ENCODE results near the gene POLDIP3. TPM values are rescaled to one million over a fixed set of nuclear protein-coding genes. Genes with fewer than 3 reads are reported as not detected.
A peak's percentile ranks its signal among the peaks of the same experiment; 100 is the strongest.
"Not testable (repeated sequence)": the region's sequence is repeated elsewhere in the genome, so short reads cannot be mapped to it uniquely, and the experiment has no call there.

POLDIP3 gene
- total RNA-seq, 2 donors from 2014 or later: 70.0 to 72.4 TPM

GRCh38 chr22:42575996-42576574 lies 38.6 kb downstream of the POLDIP3 start:
- not testable (repeated sequence) for H3K4me1 Mint-ChIP-seq; H3K4me3 Mint-ChIP-seq; H3K9me3 Mint-ChIP-seq; H3K27me3 Mint-ChIP-seq; H3K27ac Mint-ChIP-seq; ATAC-seq (replicated peaks)
- peaks cover 74% of the 10 kb centered on the region for H3K36me3 Mint-ChIP-seq (ENCODE audit: low read depth)

- not testable (repeated sequence) for H3K27ac Mint-ChIP-seq; H3K9me3 Mint-ChIP-seq; H3K4me3 Mint-ChIP-seq; H3K27me3 Mint-ChIP-seq; H3K4me1 Mint-ChIP-seq; ATAC-seq (replicated peaks)
- H3K36me3 Mint-ChIP-seq (ENCODE audit: low read depth): peaks cover 64% of the 10 kb centered on the region
These were observed 40.2 kb downstream of the POLDIP3 start for GRCh38 chr22:42574468-42574867.

GRCh38 chr22:42574046-42574445 lies 40.6 kb downstream of the POLDIP3 start:
- H3K27ac Mint-ChIP-seq; H3K27me3 Mint-ChIP-seq; H3K4me3 Mint-ChIP-seq; H3K4me1 Mint-ChIP-seq; ATAC-seq (replicated peaks); H3K9me3 Mint-ChIP-seq: not testable (repeated sequence)
- H3K36me3 Mint-ChIP-seq (ENCODE audit: low read depth): peaks cover 59% of the 10 kb centered on the region

GRCh38 chr22:42571068-42571467 lies 43.6 kb downstream of the POLDIP3 start:
- H3K27me3 Mint-ChIP-seq; ATAC-seq (replicated peaks); H3K27ac Mint-ChIP-seq: not testable (repeated sequence)

GRCh38 chr22:42570580-42570979 lies 44.1 kb downstream of the POLDIP3 start:
- H3K36me3 Mint-ChIP-seq (ENCODE audit: low read depth): peaks cover 38% of the 10 kb centered on the region
- H3K4me3 Mint-ChIP-seq; ATAC-seq (replicated peaks); H3K9me3 Mint-ChIP-seq; H3K27ac Mint-ChIP-seq; H3K4me1 Mint-ChIP-seq; H3K27me3 Mint-ChIP-seq: not testable (repeated sequence)

More at GRCh38 chr22:42571068-42571467, 43.6 kb downstream of the POLDIP3 start:
- not testable (repeated sequence) for H3K4me1 Mint-ChIP-seq, H3K4me3 Mint-ChIP-seq, H3K9me3 Mint-ChIP-seq
- peaks cover 38% of the 10 kb centered on the region for H3K36me3 Mint-ChIP-seq (ENCODE audit: low read depth)

- H3K4me1 Mint-ChIP-seq; H3K4me3 Mint-ChIP-seq; H3K9me3 Mint-ChIP-seq; ATAC-seq (replicated peaks); H3K27ac Mint-ChIP-seq; H3K27me3 Mint-ChIP-seq: not testable (repeated sequence)
- H3K36me3 Mint-ChIP-seq (ENCODE audit: low read depth): peaks cover 21% of the 10 kb centered on the region
These were observed 46.7 kb downstream of the POLDIP3 start for GRCh38 chr22:42567950-42568349.

- H3K36me3 Mint-ChIP-seq (ENCODE audit: low read depth): peaks cover 1% of the 10 kb centered on the region
- H3K27ac Mint-ChIP-seq: no peak overlapping the region
- H3K4me1 Mint-ChIP-seq: no peaks in the 10 kb centered on the region
- no peaks in the 10 kb centered on the region for H3K9me3 Mint-ChIP-seq
- ATAC-seq (replicated peaks): no peak
- no peak overlapping the region for H3K4me3 Mint-ChIP-seq
- no peaks in the 10 kb centered on the region for H3K27me3 Mint-ChIP-seq
These were observed 48.7 kb downstream of the POLDIP3 start for GRCh38 chr22:42565956-42566355.

- Mint-ChIP-seq H3K9me3 (no peaks in the 10 kb centered on the region), H3K36me3 (ENCODE audit: low read depth) (no peaks in the 10 kb centered on the region), H3K4me3 (no peak overlapping the region), H3K4me1 (no peaks in the 10 kb centered on the region), H3K27me3 (no peaks in the 10 kb centered on the region), H3K27ac (no peak overlapping the region)
- no peak for ATAC-seq (replicated peaks)
These were observed 50.0 kb downstream of the POLDIP3 start for GRCh38 chr22:42564699-42565098.

- not testable (repeated sequence) for H3K4me1 Mint-ChIP-seq; H3K9me3 Mint-ChIP-seq; H3K36me3 Mint-ChIP-seq (ENCODE audit: low read depth); ATAC-seq (replicated peaks); H3K4me3 Mint-ChIP-seq; H3K27ac Mint-ChIP-seq; H3K27me3 Mint-ChIP-seq
These were observed 50.7 kb downstream of the POLDIP3 start for GRCh38 chr22:42563943-42564342.

- no peaks in the 10 kb centered on the region for H3K9me3 Mint-ChIP-seq
- no peaks in the 10 kb centered on the region for H3K36me3 Mint-ChIP-seq (ENCODE audit: low read depth)
- H3K27ac Mint-ChIP-seq: no peak overlapping the region
- no peak for ATAC-seq (replicated peaks)
- H3K27me3 Mint-ChIP-seq: no peaks in the 10 kb centered on the region
- no peak overlapping the region for H3K4me3 Mint-ChIP-seq
- H3K4me1 Mint-ChIP-seq: no peaks in the 10 kb centered on the region
These were observed 52.0 kb downstream of the POLDIP3 start for GRCh38 chr22:42562684-42563083.

- Mint-ChIP-seq H3K4me3 (no peak overlapping the region), H3K9me3 (no peaks in the 10 kb centered on the region), H3K27ac (peak overlapping the region; percentile 48), H3K4me1 (no peaks in the 10 kb centered on the region), H3K36me3 (ENCODE audit: low read depth) (no peaks in the 10 kb centered on the region), H3K27me3 (no peaks in the 10 kb centered on the region)
- no peak for ATAC-seq (replicated peaks)
These were observed 52.4 kb downstream of the POLDIP3 start for GRCh38 chr22:42562279-42562678.

- Mint-ChIP-seq H3K4me3 (no peak overlapping the region), H3K4me1 (no peaks in the 10 kb centered on the region), H3K27me3 (no peaks in the 10 kb centered on the region), H3K36me3 (ENCODE audit: low read depth) (no peaks in the 10 kb centered on the region), H3K27ac (no peak overlapping the region), H3K9me3 (no peaks in the 10 kb centered on the region)
- no peak for ATAC-seq (replicated peaks)
These were observed 52.8 kb downstream of the POLDIP3 start for GRCh38 chr22:42561856-42562255.

- Mint-ChIP-seq H3K36me3 (ENCODE audit: low read depth) (no peaks in the 10 kb centered on the region), H3K9me3 (no peaks in the 10 kb centered on the region), H3K4me1 (no peaks in the 10 kb centered on the region), H3K27me3 (no peaks in the 10 kb centered on the region), H3K4me3 (no peak overlapping the region), H3K27ac (peak overlapping the region; percentile 7)
- ATAC-seq (replicated peaks): no peak
These were observed 53.9 kb downstream of the POLDIP3 start for GRCh38 chr22:42560781-42561180.

- Mint-ChIP-seq H3K36me3 (ENCODE audit: low read depth) (no peaks in the 10 kb centered on the region), H3K4me3 (no peak overlapping the region), H3K9me3 (no peaks in the 10 kb centered on the region), H3K27ac (no peak overlapping the region), H3K4me1 (no peaks in the 10 kb centered on the region), H3K27me3 (no peaks in the 10 kb centered on the region)
- ATAC-seq (replicated peaks): no peak
These were observed 54.3 kb downstream of the POLDIP3 start for GRCh38 chr22:42560381-42560780.

GRCh38 chr22:42553475-42554361 lies 61.0 kb downstream of the POLDIP3 start, which contains the start of gene SERHL2:
SERHL2 (plus strand) TSS chr22:42553956; CDS start chr22:42554021, 65 bp downstream.
- peak; percentile 96 for ATAC-seq (replicated peaks)
- peak within 1 kb of the TSS; percentile 52 for H3K27ac Mint-ChIP-seq
- no peaks in the 10 kb centered on the region for H3K27me3 Mint-ChIP-seq
- peak within 1 kb of the TSS; percentile 65 for H3K4me3 Mint-ChIP-seq
- H3K36me3 Mint-ChIP-seq (ENCODE audit: low read depth): no peaks in the 10 kb centered on the region
- H3K4me1 Mint-ChIP-seq: no peaks in the 10 kb centered on the region
- no peaks in the 10 kb centered on the region for H3K9me3 Mint-ChIP-seq
